NK-92 (cell line): ENCODE results near the gene EIF3M.

Source experiments
- DNase-seq: peaks from one replicate; lab custom pipeline; 2025; ENCODE audit not compliant: unreplicated experiment; lab: John Stamatoyannopoulos, UW

Gene EIF3M

GRCh38 chr11:32583459-32584271, at the start of gene EIF3M:
TSS of gene EIF3M (plus strand) at chr11:32583831. CDS start at chr11:32583888, 57 bp downstream.
- DNase-seq: peak; percentile 48

- DNase-seq: no peak
Observed at GRCh38 chr11:32538804-32539203, 44.8 kb upstream of the EIF3M start.

- DNase-seq: no peak
Observed at GRCh38 chr11:32549611-32550187, 33.9 kb upstream of the EIF3M start.

GRCh38 chr11:32550207-32550606, 33.4 kb upstream of the EIF3M start:
- DNase-seq: no peak

- no peak for DNase-seq
Observed at GRCh38 chr11:32555091-32555490, 28.5 kb upstream of the EIF3M start.

- no peak for DNase-seq
Observed at GRCh38 chr11:32555895-32556294, 27.7 kb upstream of the EIF3M start.

GRCh38 chr11:32561835-32562234, 21.8 kb upstream of the EIF3M start:
- DNase-seq: no peak

GRCh38 chr11:32562839-32563599, 20.6 kb upstream of the EIF3M start:
- no peak for DNase-seq

GRCh38 chr11:32563600-32563959, 20.1 kb upstream of the EIF3M start:
- no peak for DNase-seq

GRCh38 chr11:32566517-32566916, 17.1 kb upstream of the EIF3M start:
- DNase-seq: no peak

- no peak for DNase-seq
Observed at GRCh38 chr11:32567154-32567553, 16.5 kb upstream of the EIF3M start.

GRCh38 chr11:32569313-32569881, 14.2 kb upstream of the EIF3M start:
- no peak for DNase-seq

GRCh38 chr11:32571039-32571438, 12.6 kb upstream of the EIF3M start:
- no peak for DNase-seq

- no peak for DNase-seq
Observed at GRCh38 chr11:32573228-32573627, 10.4 kb upstream of the EIF3M start.

GRCh38 chr11:32574421-32574820, 9.2 kb upstream of the EIF3M start:
- DNase-seq: no peak

GRCh38 chr11:32575070-32575469, 8.6 kb upstream of the EIF3M start:
- DNase-seq: no peak

GRCh38 chr11:32576456-32576855, 7.2 kb upstream of the EIF3M start:
- no peak for DNase-seq

GRCh38 chr11:32580967-32581366, 2.7 kb upstream of the EIF3M start:
- no peak for DNase-seq

- DNase-seq: no peak
Observed at GRCh38 chr11:32581556-32581955, 2.1 kb upstream of the EIF3M start.

GRCh38 chr11:32584921-32585320, 1.3 kb downstream of the EIF3M start:
- no peak for DNase-seq

GRCh38 chr11:32586576-32587190, 3.1 kb downstream of the EIF3M start:
- DNase-seq: no peak
